HepG2 (cell line): ENCODE measurements around the gene PRMT7. TPM values are rescaled to one million over a fixed set of nuclear protein-coding genes. Genes with fewer than 3 reads are reported as not detected.

Source experiments
- ARNT ChIP-seq: fragments of 450-650 bp; IDR thresholded peaks from 2 replicates; pipeline ENCODE4 v1.6.1; 2017
- CCDC6 ChIP-seq: sonication (generic); formaldehyde crosslinking; IDR thresholded peaks from 2 replicates; pipeline ENCODE4 v1.8.1; 2022; ENCODE audit warnings: mild to moderate bottlenecking, missing genetic modification reagents, moderate library complexity
- CHD4 ChIP-seq: fragments of 200-600 bp; sonication (generic); IDR thresholded peaks from 2 replicates; pipeline ENCODE4 v1.7.0; 2017; ENCODE audit warnings: mild to moderate bottlenecking, low read length, borderline replicate concordance
- FOXO1 ChIP-seq: sonication (generic); formaldehyde crosslinking; IDR thresholded peaks from 2 replicates; pipeline ENCODE4 v1.4.0; 2020; ENCODE audit warnings: missing genetic modification reagents
- KLF11 ChIP-seq: IDR thresholded peaks from 2 replicates; pipeline ENCODE4 v1.6.1; 2016; ENCODE audit warnings: missing compliant biosample characterization
- KLF9 ChIP-seq: IDR thresholded peaks from 2 replicates; pipeline ENCODE4 v1.6.1; 2016; ENCODE audit warnings: low read depth
- KMT2B ChIP-seq: IDR thresholded peaks from 2 replicates; pipeline ENCODE4 v1.6.1; 2016; ENCODE audit warnings: missing genetic modification reagents, missing compliant biosample characterization
- MIER3 ChIP-seq: IDR thresholded peaks from 2 replicates; pipeline ENCODE4 v1.6.1; 2016; ENCODE audit warnings: missing compliant biosample characterization, borderline replicate concordance
- SNRNP70 ChIP-seq: fragments of 200-400 bp; formaldehyde crosslinking; IDR thresholded peaks from 2 replicates; pipeline ENCODE4 v1.6.1; 2017; ENCODE audit warnings: mild to moderate bottlenecking, low read depth, low read length, moderate library complexity
- SP4 ChIP-seq: sonication (generic); formaldehyde crosslinking; IDR thresholded peaks from 2 replicates; pipeline ENCODE4 v1.8.1; 2023; ENCODE audit warnings: mild to moderate bottlenecking, missing genetic modification reagents
- SRSF4 ChIP-seq: fragments of 200-400 bp; formaldehyde crosslinking; IDR thresholded peaks from one replicate; pipeline ENCODE4 v1.6.1; 2018; ENCODE audit warnings: mild to moderate bottlenecking, low read depth, low read length, moderate library complexity; ENCODE audit not compliant: poor library complexity, severe bottlenecking
- YY1 ChIP-seq: IDR thresholded peaks from 2 replicates; pipeline ENCODE4 v1.6.1; 2011; ENCODE audit warnings: low read length, low read depth, moderate library complexity, mild to moderate bottlenecking; ENCODE audit not compliant: insufficient read depth, insufficient replicate concordance
- ZFP37 ChIP-seq: sonication (generic); formaldehyde crosslinking; IDR thresholded peaks from 2 replicates; pipeline ENCODE4 v1.4.0; 2020; ENCODE audit warnings: missing genetic modification reagents, borderline replicate concordance
- ZNF205 ChIP-seq: IDR thresholded peaks from 2 replicates; pipeline ENCODE4 v1.6.1; 2018; ENCODE audit warnings: missing biosample characterization, missing genetic modification reagents
- ZNF33A ChIP-seq: sonication (generic); formaldehyde crosslinking; IDR thresholded peaks from 2 replicates; pipeline ENCODE4 v1.5.1; 2020; ENCODE audit warnings: missing genetic modification reagents, mild to moderate bottlenecking, moderate library complexity, borderline replicate concordance
- ZNF605 ChIP-seq: sonication (generic); formaldehyde crosslinking; IDR thresholded peaks from 2 replicates; pipeline ENCODE4 v1.8.0; 2022; ENCODE audit warnings: mild to moderate bottlenecking, missing genetic modification reagents
- ZNF672 ChIP-seq: sonication (generic); formaldehyde crosslinking; IDR thresholded peaks from 2 replicates; pipeline ENCODE4 v1.8.1; 2022; ENCODE audit warnings: missing genetic modification reagents
- ZNF772 ChIP-seq: sonication (generic); formaldehyde crosslinking; IDR thresholded peaks from 2 replicates; pipeline ENCODE4 v1.5.0; 2020; ENCODE audit warnings: mild to moderate bottlenecking, missing genetic modification reagents
- ZNF841 ChIP-seq: sonication (generic); formaldehyde crosslinking; IDR thresholded peaks from 2 replicates; pipeline ENCODE4 v1.8.1; 2023; ENCODE audit warnings: missing genetic modification reagents, borderline replicate concordance
- ZUFSP ChIP-seq: sonication (generic); formaldehyde crosslinking; IDR thresholded peaks from 2 replicates; pipeline ENCODE4 v1.9.0; 2021; ENCODE audit warnings: missing genetic modification reagents, mild to moderate bottlenecking, borderline replicate concordance
- polyA plus RNA-seq, 8 experiments: library from polyadenylated mRNA; depleted of rRNA in 3 of 8; stranded (reverse) in 7 of 8; unstranded in 1 of 8; fragments of >200 nt; fragmentation: Illumina TruSeq in 4 of 8; extraction: Trizol in 4 of 8; gene quantifications; 2 replicates each; pipeline versions ENCODE4 v1.2.1 to v1.2.3, GENCODE V29; 2011 to 2016; ENCODE audit warnings: low read depth in 4 of 8, missing spikeins in 1 of 8, mixed read lengths in 1 of 8; ENCODE audit not compliant: insufficient read depth in 1 of 8
- total RNA-seq, 5 experiments: library from RNA; depleted of rRNA; stranded (reverse); fragments of >200 nt; fragmentation: Illumina TruSeq; extraction: Trizol; gene quantifications; 2 replicates each; pipeline ENCODE4 v1.2.3, GENCODE V29; 2016; ENCODE audit warnings: low read depth in 1 of 5
- TF ChIP-seq, protein P1 (sequence below): sonication (generic); formaldehyde crosslinking; IDR thresholded peaks from 2 replicates; pipeline ENCODE4 v1.5.0; 2020; ENCODE audit warnings: missing genetic modification reagents
- TF ChIP-seq, protein P2 (sequence below): sonication (generic); formaldehyde crosslinking; IDR thresholded peaks from 2 replicates; pipeline ENCODE4 v1.8.0; 2023; ENCODE audit warnings: mild to moderate bottlenecking, missing genetic modification reagents
- TF ChIP-seq, protein P3 (sequence below): sonication (generic); formaldehyde crosslinking; IDR thresholded peaks from 2 replicates; pipeline ENCODE4 v1.8.1; 2022; ENCODE audit warnings: mild to moderate bottlenecking, missing genetic modification reagents
- TF ChIP-seq, protein P4 (sequence below): IDR thresholded peaks from 2 replicates; pipeline ENCODE4 v1.6.1; 2016

PRMT7 gene
- total and polyA plus RNA-seq, 2 of the 13 experiments (the other 11 are each of a cell fraction or from before 2014, with no cell fraction given): 47.5 to 55.0 TPM

GRCh38 chr16:68264128-68265077 is 46.4 kb upstream of the PRMT7 start, which contains the start of gene SLC7A6 (continued):
- peak; percentile 44; the same call in 1 of the 2 replicates for TF ChIP-seq SP4 (CRISPR knock-in tag)
- TF ChIP-seq CCDC6: no peak; the same call in 1 of the 2 replicates
- TF ChIP-seq, protein P1, sequence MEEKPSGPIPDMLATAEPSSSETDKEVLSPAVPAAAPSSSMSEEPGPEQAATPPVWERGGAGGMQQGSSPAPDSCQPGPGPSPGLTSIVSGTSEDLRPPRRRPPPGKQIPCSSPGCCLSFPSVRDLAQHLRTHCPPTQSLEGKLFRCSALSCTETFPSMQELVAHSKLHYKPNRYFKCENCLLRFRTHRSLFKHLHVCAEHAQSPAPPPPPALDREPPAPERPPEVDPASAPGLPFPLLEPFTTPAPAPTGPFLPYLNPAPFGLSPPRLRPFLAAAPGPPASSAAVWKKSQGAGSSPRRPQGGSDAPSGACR (CRISPR knock-in tag): no peak
- TF ChIP-seq ZFP37: no peak
- peak; percentile 77 for TF ChIP-seq YY1
- no peak for TF ChIP-seq SNRNP70
- TF ChIP-seq, protein P2, sequence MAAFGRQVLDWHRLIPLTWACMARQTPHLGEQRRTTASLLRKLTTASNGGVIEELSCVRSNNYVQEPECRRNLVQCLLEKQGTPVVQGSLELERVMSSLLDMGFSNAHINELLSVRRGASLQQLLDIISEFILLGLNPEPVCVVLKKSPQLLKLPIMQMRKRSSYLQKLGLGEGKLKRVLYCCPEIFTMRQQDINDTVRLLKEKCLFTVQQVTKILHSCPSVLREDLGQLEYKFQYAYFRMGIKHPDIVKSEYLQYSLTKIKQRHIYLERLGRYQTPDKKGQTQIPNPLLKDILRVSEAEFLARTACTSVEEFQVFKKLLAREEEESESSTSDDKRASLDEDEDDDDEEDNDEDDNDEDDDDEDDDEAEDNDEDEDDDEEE (CRISPR knock-in tag): peak; percentile 23; the same call in 1 of the 2 replicates
- no peak for TF ChIP-seq ZNF672 (CRISPR knock-in tag)
- TF ChIP-seq SRSF4: no peak
- TF ChIP-seq, protein P3, sequence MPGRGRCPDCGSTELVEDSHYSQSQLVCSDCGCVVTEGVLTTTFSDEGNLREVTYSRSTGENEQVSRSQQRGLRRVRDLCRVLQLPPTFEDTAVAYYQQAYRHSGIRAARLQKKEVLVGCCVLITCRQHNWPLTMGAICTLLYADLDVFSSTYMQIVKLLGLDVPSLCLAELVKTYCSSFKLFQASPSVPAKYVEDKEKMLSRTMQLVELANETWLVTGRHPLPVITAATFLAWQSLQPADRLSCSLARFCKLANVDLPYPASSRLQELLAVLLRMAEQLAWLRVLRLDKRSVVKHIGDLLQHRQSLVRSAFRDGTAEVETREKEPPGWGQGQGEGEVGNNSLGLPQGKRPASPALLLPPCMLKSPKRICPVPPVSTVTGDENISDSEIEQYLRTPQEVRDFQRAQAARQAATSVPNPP (CRISPR knock-in tag): no peak
- TF ChIP-seq KMT2B: no peak; the same call in 1 of the 2 replicates
- 0 out of 2 replicates have a peak, but pooled peaks have one; percentile 56 for TF ChIP-seq KLF11
- TF ChIP-seq MIER3 (CRISPR knock-in tag): no peak; the same call in 1 of the 2 replicates
- TF ChIP-seq ZNF605: no peak
- no peak for TF ChIP-seq ZNF33A
- TF ChIP-seq FOXO1: peak; percentile 7
- no peak; the same call in 1 of the 2 replicates for TF ChIP-seq ZNF841 (CRISPR knock-in tag)
- TF ChIP-seq ZUFSP (CRISPR knock-in tag): no peak
- TF ChIP-seq CHD4: no peak
- 0 out of 2 replicates have a peak, but pooled peaks have one; percentile 64 for TF ChIP-seq KLF9 (CRISPR knock-in tag)
- no peak for TF ChIP-seq ARNT
- TF ChIP-seq ZNF205 (CRISPR knock-in tag): 0 out of 2 replicates have a peak, but pooled peaks have one; percentile 2
- TF ChIP-seq ZNF772 (CRISPR knock-in tag): peak; percentile 84; the same call in 1 of the 2 replicates
- TF ChIP-seq, protein P4, sequence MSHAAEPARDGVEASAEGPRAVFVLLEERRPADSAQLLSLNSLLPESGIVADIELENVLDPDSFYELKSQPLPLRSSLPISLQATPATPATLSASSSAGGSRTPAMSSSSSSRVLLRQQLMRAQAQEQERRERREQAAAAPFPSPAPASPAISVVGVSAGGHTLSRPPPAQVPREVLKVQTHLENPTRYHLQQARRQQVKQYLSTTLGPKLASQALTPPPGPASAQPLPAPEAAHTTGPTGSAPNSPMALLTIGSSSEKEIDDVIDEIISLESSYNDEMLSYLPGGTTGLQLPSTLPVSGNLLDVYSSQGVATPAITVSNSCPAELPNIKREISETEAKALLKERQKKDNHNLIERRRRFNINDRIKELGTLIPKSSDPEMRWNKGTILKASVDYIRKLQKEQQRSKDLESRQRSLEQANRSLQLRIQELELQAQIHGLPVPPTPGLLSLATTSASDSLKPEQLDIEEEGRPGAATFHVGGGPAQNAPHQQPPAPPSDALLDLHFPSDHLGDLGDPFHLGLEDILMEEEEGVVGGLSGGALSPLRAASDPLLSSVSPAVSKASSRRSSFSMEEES: 0 out of 2 replicates have a peak, but pooled peaks have one; percentile 11
